ENCODE measurements around the gene ZC3H14. TPM values are rescaled to one million over a fixed set of nuclear protein-coding genes. Genes with fewer than 3 reads are reported as not detected.

Gene ZC3H14
- total and polyA plus RNA-seq, 10 of the 15 experiments (the other 5 are each of a cell fraction or from before 2014, with no cell fraction given), result 17.9 to 97.1 (median 47.6) TPM

GRCh38 chr14:88668448-88669116, 105.7 kb downstream of the ZC3H14 start (continued):
- TF ChIP-seq, protein P1, sequence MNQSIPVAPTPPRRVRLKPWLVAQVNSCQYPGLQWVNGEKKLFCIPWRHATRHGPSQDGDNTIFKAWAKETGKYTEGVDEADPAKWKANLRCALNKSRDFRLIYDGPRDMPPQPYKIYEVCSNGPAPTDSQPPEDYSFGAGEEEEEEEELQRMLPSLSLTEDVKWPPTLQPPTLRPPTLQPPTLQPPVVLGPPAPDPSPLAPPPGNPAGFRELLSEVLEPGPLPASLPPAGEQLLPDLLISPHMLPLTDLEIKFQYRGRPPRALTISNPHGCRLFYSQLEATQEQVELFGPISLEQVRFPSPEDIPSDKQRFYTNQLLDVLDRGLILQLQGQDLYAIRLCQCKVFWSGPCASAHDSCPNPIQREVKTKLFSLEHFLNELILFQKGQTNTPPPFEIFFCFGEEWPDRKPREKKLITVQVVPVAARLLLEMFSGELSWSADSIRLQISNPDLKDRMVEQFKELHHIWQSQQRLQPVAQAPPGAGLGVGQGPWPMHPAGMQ (IDR thresholded peaks at IDR 0.05; ENCODE audit: borderline replicate concordance), result no peak
- TF ChIP-seq CUX1 (IDR thresholded peaks at IDR 0.05; ENCODE audit: insufficient replicate concordance, low read depth, low read length), result no peak
- TF ChIP-seq KAT2A (conservative IDR thresholded peaks at IDR 0.05; ENCODE audit: control insufficient read depth, low read depth, low read length), result no peak
- no peak for TF ChIP-seq CBX5 (IDR thresholded peaks at IDR 0.05; ENCODE audit: low read depth)
- TF ChIP-seq ZSCAN29 (IDR thresholded peaks at IDR 0.05), result no peak
- no peak for TF ChIP-seq E4F1 (IDR thresholded peaks at IDR 0.05; ENCODE audit: borderline replicate concordance, partially characterized antibody)
- TF ChIP-seq NFXL1 (IDR thresholded peaks at IDR 0.05; ENCODE audit: borderline replicate concordance), result no peak
- TF ChIP-seq GABPA (IDR thresholded peaks at IDR 0.05; ENCODE audit: low read depth), result no peak
- TF ChIP-seq ZNF217 (IDR thresholded peaks at IDR 0.05), result no peak
- TF ChIP-seq IKZF1 (conservative IDR thresholded peaks at IDR 0.05), result peak; percentile 62
- peak; percentile 32 for TF ChIP-seq MEF2B (IDR thresholded peaks at IDR 0.05; ENCODE audit: partially characterized antibody, poor library complexity, severe bottlenecking)
- TF ChIP-seq SREBF1 (IDR thresholded peaks at IDR 0.05; ENCODE audit: low read length), result no peak
- TF ChIP-seq RUNX3 (IDR thresholded peaks at IDR 0.05; ENCODE audit: low read length), result peak; percentile 55
- TF ChIP-seq SMAD5 (IDR thresholded peaks at IDR 0.05; ENCODE audit: low read depth), result no peak
- TF ChIP-seq NRF1 (conservative IDR thresholded peaks at IDR 0.05; ENCODE audit: low read depth, low read length), result no peak
- TF ChIP-seq TCF7 (IDR thresholded peaks at IDR 0.05; ENCODE audit: borderline replicate concordance), result no peak; the same call in 1 of the 2 replicates
- TF ChIP-seq ZNF384 (IDR thresholded peaks at IDR 0.05; ENCODE audit: borderline replicate concordance, low read depth, low read length), result no peak
- TF ChIP-seq KDM1A (IDR thresholded peaks at IDR 0.05; ENCODE audit: borderline replicate concordance), result no peak

All from GM12878 (cell line).